Ammon's horn (tissue), 1 donor: ENCODE measurements around the gene PCDHGA11.
"Not testable (repeated sequence)": the region's sequence is repeated elsewhere in the genome, so short reads cannot be mapped to it uniquely, and the experiment has no call there.

Experiments used
- DNase-seq: peaks from one replicate; pipeline ENCODE4 v3.0.0-alpha.2; 2016; ENCODE audit warnings: low spot score

PCDHGA11 gene

GRCh38 chr5:141431286-141431685 lies 10.4 kb downstream of the PCDHGA11 start:
- DNase-seq, result no peak

- not testable (repeated sequence) for DNase-seq
These were observed 11.5 kb downstream of the PCDHGA11 start for GRCh38 chr5:141432308-141432707.

GRCh38 chr5:141432726-141433125 lies 11.9 kb downstream of the PCDHGA11 start:
- DNase-seq, result not testable (repeated sequence)

- DNase-seq, result no peak
These were observed 13.2 kb downstream of the PCDHGA11 start for GRCh38 chr5:141434006-141434405.

GRCh38 chr5:141437221-141437620 lies 16.4 kb downstream of the PCDHGA11 start:
- no peak for DNase-seq

GRCh38 chr5:141439411-141440141 lies 18.7 kb downstream of the PCDHGA11 start:
- peak; percentile 13 for DNase-seq

- no peak for DNase-seq
These were observed 19.5 kb downstream of the PCDHGA11 start for GRCh38 chr5:141440341-141440740.

- no peak for DNase-seq
These were observed 20.8 kb downstream of the PCDHGA11 start for GRCh38 chr5:141441571-141442170.

GRCh38 chr5:141465351-141465750 lies 44.5 kb downstream of the PCDHGA11 start:
- DNase-seq, result no peak
